ENCODE measurements around the gene CDH15.
A peak's percentile ranks its signal among the peaks of the same experiment; 100 is the strongest.

CDH15 gene, protein sequence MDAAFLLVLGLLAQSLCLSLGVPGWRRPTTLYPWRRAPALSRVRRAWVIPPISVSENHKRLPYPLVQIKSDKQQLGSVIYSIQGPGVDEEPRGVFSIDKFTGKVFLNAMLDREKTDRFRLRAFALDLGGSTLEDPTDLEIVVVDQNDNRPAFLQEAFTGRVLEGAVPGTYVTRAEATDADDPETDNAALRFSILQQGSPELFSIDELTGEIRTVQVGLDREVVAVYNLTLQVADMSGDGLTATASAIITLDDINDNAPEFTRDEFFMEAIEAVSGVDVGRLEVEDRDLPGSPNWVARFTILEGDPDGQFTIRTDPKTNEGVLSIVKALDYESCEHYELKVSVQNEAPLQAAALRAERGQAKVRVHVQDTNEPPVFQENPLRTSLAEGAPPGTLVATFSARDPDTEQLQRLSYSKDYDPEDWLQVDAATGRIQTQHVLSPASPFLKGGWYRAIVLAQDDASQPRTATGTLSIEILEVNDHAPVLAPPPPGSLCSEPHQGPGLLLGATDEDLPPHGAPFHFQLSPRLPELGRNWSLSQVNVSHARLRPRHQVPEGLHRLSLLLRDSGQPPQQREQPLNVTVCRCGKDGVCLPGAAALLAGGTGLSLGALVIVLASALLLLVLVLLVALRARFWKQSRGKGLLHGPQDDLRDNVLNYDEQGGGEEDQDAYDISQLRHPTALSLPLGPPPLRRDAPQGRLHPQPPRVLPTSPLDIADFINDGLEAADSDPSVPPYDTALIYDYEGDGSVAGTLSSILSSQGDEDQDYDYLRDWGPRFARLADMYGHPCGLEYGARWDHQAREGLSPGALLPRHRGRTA

DNA sequence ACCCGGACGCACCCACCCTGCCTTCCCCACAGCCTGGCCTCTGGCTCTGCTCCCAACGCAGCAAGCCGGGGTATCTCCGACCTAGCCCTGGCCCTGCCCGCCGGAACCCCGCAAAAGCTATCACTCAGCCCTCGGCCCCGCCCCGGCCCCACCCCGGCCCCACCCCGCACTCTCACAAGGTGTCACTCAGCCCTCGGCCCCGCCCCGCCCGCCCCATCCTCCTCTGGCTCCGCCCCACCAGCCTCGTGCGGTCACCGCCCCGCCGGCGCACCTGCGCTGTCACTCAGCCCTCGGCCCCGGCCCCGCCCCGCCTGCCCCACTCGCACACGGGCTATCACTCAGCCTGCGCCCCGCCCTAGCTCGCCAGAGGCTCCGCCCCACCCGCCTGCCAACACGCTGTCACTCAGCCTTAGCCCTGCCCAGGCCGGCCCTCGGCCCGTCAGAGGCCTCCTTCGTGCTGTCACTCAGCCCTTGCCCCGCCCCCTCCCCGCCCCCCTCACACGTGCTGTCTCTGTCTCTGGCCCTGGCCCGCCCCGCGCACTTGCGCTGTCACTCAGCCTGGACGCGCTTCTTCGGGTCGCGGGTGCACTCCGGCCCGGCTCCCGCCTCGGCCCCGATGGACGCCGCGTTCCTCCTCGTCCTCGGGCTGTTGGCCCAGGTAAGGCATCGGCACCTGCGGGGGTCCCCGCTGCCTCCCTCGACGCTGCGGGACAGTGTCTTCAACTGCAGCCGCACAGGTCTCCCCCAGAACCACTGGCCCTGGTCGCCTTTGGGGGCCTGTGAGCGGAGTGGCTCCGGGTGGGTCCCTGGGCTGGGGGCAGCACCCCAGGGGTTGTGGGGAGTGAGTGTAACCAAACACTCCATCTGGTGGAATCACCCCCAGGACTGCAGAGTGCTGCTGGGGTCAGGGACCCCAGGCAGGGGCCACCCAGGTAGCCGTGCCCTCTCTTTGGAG is at the start of gene CDH15:
TSS of gene CDH15 (plus strand) at position 533 of the 955 bp plus-strand sequence. CDS start at position 617, 84 bp downstream.
- peak; percentile 100 for DNase-seq (ENCODE audit: low spot score)
- in situ Hi-C loops (cut with MboI; ENCODE audit: low sequenced_read_pairs, unreplicated experiment), result no loop called here
- TF ChIP-seq, protein P1, sequence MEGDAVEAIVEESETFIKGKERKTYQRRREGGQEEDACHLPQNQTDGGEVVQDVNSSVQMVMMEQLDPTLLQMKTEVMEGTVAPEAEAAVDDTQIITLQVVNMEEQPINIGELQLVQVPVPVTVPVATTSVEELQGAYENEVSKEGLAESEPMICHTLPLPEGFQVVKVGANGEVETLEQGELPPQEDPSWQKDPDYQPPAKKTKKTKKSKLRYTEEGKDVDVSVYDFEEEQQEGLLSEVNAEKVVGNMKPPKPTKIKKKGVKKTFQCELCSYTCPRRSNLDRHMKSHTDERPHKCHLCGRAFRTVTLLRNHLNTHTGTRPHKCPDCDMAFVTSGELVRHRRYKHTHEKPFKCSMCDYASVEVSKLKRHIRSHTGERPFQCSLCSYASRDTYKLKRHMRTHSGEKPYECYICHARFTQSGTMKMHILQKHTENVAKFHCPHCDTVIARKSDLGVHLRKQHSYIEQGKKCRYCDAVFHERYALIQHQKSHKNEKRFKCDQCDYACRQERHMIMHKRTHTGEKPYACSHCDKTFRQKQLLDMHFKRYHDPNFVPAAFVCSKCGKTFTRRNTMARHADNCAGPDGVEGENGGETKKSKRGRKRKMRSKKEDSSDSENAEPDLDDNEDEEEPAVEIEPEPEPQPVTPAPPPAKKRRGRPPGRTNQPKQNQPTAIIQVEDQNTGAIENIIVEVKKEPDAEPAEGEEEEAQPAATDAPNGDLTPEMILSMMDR (IDR thresholded peaks at IDR 0.05; ENCODE audit: borderline replicate concordance, control extremely low read depth, extremely low read depth, insufficient read depth, missing control alignments), result no peak

DNA sequence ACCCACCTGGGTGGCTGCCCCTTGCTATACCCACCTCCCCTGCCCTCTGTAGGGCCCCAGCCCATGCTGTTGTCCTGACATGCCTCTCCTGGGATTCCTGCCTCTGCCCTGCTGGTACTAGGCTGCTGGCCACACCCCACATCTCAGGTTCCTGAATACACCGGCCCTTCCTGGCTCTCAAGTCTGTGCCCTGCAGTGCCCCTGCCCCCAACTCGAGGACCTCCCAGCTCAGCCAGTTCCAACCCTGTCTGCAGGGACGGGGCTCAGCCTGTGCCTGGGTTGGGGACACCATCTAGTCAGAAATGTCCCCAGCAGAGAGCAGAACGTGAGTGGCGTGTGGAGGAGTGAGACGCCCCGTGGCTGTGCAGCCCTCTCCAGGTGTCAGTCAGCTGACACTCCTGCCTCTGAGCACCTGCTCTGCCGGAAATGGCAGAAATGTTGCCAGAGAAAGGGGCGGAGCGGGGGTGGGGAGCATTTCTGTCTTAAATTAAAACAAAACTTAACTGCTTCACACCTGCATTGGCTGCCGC is 49.2 kb upstream of the CDH15 start:
- in situ Hi-C loops (cut with MboI; ENCODE audit: low sequenced_read_pairs, unreplicated experiment), result no loop called here
- TF ChIP-seq, protein P1 (IDR thresholded peaks at IDR 0.05; ENCODE audit: borderline replicate concordance, control extremely low read depth, extremely low read depth, insufficient read depth, missing control alignments), result no peak
- DNase-seq (ENCODE audit: low spot score), result peak; percentile 81

DNA sequence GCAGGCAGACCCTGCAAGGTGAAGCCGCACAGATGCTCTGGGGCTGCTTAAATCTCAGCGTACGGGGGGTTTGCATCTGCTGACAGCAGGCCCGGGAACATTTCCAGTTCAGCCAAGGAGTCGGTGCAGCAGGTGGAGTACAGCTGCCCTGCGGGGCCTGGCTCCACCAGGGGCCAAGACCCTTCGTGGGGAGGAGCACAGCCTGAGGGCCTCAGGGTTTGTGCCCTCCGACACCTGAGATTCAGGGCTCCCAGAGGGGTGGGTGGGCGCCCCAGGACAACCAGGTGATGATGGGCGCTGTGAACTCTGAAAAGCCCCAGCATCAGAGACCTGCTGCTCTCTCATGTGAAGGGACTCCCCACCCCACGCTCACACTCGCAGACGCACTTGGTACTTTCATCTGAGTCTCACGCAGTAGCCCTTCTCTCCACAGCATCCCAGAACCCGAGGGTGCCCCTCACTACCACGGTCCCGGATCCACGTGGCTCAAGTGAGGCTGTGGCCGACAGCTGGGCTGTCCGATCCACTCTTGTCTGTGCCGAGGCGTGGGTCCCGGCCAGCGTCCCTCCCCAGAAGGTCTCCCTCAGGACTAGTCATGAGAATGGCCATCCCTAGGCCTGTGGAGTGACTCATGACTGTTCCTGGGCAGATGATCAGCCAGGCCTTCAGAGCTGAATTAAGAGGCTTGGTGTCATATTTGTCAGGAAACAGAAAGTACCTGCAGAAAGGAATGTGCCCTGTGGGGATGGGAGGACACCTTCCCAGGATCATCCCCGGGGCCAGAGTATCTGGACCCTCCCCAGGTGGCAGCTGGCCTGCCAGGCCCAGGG is 48.3 kb upstream of the CDH15 start:
- no peak for DNase-seq (ENCODE audit: low spot score)
- TF ChIP-seq, protein P1 (IDR thresholded peaks at IDR 0.05; ENCODE audit: borderline replicate concordance, control extremely low read depth, extremely low read depth, insufficient read depth, missing control alignments), result no peak
- in situ Hi-C loops (cut with MboI; ENCODE audit: low sequenced_read_pairs, unreplicated experiment), result no loop called here

DNA sequence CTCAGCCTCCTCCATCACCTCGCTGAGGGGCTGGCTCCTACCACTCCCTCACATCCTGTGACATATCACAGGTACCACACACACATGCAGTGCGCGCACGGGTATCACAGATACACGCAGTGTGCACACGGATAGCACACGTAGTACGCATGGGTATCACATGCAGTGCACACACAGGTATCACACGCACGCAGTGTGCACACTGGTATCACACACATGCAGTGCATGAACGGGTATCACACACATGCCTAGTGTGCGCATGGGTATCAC is 47.8 kb upstream of the CDH15 start:
- TF ChIP-seq, protein P1 (IDR thresholded peaks at IDR 0.05; ENCODE audit: borderline replicate concordance, control extremely low read depth, extremely low read depth, insufficient read depth, missing control alignments), result no peak
- DNase-seq (ENCODE audit: low spot score), result no peak
- in situ Hi-C loops (cut with MboI; ENCODE audit: low sequenced_read_pairs, unreplicated experiment), result no loop called here

DNA sequence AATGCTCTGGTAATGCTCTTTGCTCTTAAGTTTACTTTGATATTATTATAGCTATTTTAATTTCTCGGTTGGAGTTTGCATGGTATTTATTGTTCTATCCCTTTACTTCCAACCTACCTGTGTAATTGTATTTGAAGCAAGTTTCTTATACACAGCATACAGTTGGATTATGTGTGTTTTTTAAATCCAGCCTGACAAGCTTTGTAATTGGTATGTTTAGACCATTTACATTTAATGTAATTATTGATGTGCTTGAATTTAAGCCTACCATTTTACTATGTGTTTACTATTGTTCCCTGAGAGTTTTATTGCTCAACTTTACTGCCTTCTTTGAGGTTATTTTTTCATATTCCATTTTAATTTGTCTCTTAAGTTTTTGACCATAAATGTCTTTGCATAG is 42.2 kb upstream of the CDH15 start:
- in situ Hi-C loops (cut with MboI; ENCODE audit: low sequenced_read_pairs, unreplicated experiment), result no loop called here
- TF ChIP-seq, protein P1 (IDR thresholded peaks at IDR 0.05; ENCODE audit: borderline replicate concordance, control extremely low read depth, extremely low read depth, insufficient read depth, missing control alignments), result no peak
- DNase-seq (ENCODE audit: low spot score), result no peak

All from GM13976 (cell line).